Activated gamma-delta T cell treated with Interleukin-2 at 50 U/mL for 16 hours (primary cell): ENCODE data around the gene CST1.

Source experiments
- DNase-seq: peaks from one replicate; pipeline ENCODE4 v3.0.0-alpha.2; 2020

Gene CST1

DNA sequence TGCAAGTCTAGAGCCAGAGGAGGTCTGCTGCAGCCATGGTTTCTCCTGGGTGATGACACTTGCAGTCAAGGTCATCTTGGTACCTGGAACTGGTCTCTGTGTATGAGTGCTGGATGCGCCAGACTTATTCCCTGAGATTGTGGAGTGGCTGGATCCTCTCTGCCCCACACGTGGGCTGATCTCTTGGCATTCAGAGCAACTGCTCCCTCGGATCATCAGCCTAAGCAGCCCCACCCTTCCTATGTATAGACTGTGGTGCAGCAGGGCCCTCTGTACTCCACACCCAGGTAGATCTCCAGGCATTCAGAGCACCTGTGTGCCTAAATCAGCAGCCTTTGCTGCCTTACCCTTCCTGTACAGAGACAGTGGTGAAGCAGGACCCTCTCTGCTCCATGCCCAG is 49.8 kb downstream of the CST1 start:
- no peak for DNase-seq

GRCh38 chr20:23697947-23698346 is 52.8 kb downstream of the CST1 start:
- DNase-seq, result no peak
